B cell (primary cell): ENCODE results near the gene COL5A1. TPM values are rescaled to one million over a fixed set of nuclear protein-coding genes. Genes with fewer than 3 reads are reported as not detected.

Experiments used
- ATAC-seq: fragments of 200-7000 bp; cut with Tn5 transposase; one replicate; pipeline ENCODE4 v1.10.0; 2021; ENCODE audit warnings: low read depth, mild to moderate bottlenecking, moderate number of reproducible peaks, moderate library complexity
- CTCF ChIA-PET: fragments of 350-600 bp; sonication (Branson Sonifier 250); formaldehyde crosslinking; loops from one replicate; lab custom pipeline; 2021; ENCODE audit warnings: antibody characterized with exemption, inconsistent platforms; lab: Charles Lee
- POLR2A ChIA-PET: fragments of 350-600 bp; sonication (Branson Sonifier 250); formaldehyde crosslinking; loops from one replicate; lab custom pipeline; 2021; ENCODE audit warnings: antibody characterized with exemption; lab: Charles Lee
- DNase-seq: peaks from one replicate; pipeline ENCODE4 v3.0.0; 2013
- H2AFZ ChIP-seq: 2 replicates; pipeline ENCODE4 v1.6.1; 2012; ENCODE audit warnings: mild to moderate bottlenecking, low read depth, low read length; ENCODE audit not compliant: insufficient read depth, poor library complexity, severe bottlenecking
- H3K27ac ChIP-seq, 2 donors: 1 replicate in 1 of 2; 2 replicates in 1 of 2; pipeline ENCODE4 v1.5.1; 2012 to 2013; ENCODE audit warnings: low read length in 2 of 2, mild to moderate bottlenecking in 2 of 2, moderate library complexity in 1 of 2
- H3K27me3 ChIP-seq, 4 experiments: fragments of 200-600 bp in 1 of 4; sonication (generic) in 1 of 4; replicated peaks in 1 of 4; 1 replicate in 2 of 4; 2 replicates in 2 of 4; pipeline versions ENCODE4 v1.6.1 to v1.7.0; 2013 to 2016; ENCODE audit warnings: low read length in 3 of 4, mild to moderate bottlenecking in 2 of 4, mixed read lengths in 1 of 4, moderate library complexity in 1 of 4; ENCODE audit not compliant: insufficient read depth in 4 of 4, control insufficient read depth in 3 of 4; ENCODE audit errors: control extremely low read depth in 1 of 4
- H3K36me3 ChIP-seq, 2 experiments: replicated peaks in 1 of 2; 1 replicate in 1 of 2; 2 replicates in 1 of 2; pipeline versions ENCODE4 v1.6.1 to v1.7.1; 2013; ENCODE audit warnings: low read length in 1 of 2; ENCODE audit not compliant: insufficient read depth in 2 of 2, control insufficient read depth in 1 of 2; ENCODE audit errors: control extremely low read depth in 1 of 2, extremely low read depth in 1 of 2
- H3K4me1 ChIP-seq, 2 donors: fragments of 200-600 bp in 1 of 2; sonication (generic) in 1 of 2; 1 replicate in 1 of 2; 2 replicates in 1 of 2; pipeline versions ENCODE4 v1.5.1 to v1.6.1; 2013 to 2017; ENCODE audit warnings: low read length in 2 of 2; ENCODE audit not compliant: control insufficient read depth in 2 of 2, insufficient read depth in 2 of 2
- H3K4me2 ChIP-seq: replicated peaks from 2 replicates; pipeline ENCODE3; 2012; ENCODE audit warnings: mild to moderate bottlenecking, low read depth, low read length; ENCODE audit not compliant: poor library complexity, severe bottlenecking
- H3K4me3 ChIP-seq, 5 experiments: fragments of 200-600 bp in 1 of 5; sonication (generic) in 1 of 5; 1 replicate in 3 of 5; 2 replicates in 2 of 5; pipeline versions ENCODE4 v1.5.1 to v1.7.0; 2011 to 2016; ENCODE audit warnings: low read length in 4 of 5, mild to moderate bottlenecking in 4 of 5, low read depth in 2 of 5, control low read depth in 1 of 5, moderate library complexity in 1 of 5; ENCODE audit not compliant: insufficient read depth in 1 of 5; ENCODE audit errors: control extremely low read depth in 1 of 5, extremely low read depth in 1 of 5
- H3K79me2 ChIP-seq: fragments of 200-600 bp; sonication (generic); one replicate; pipeline ENCODE4 v1.6.0; 2016; ENCODE audit warnings: low read length; ENCODE audit not compliant: control insufficient read depth, insufficient read depth
- H3K9ac ChIP-seq: fragments of 200-600 bp; sonication (generic); 2 replicates; pipeline ENCODE4 v1.6.1; 2017; ENCODE audit warnings: mild to moderate bottlenecking, low read length, moderate library complexity
- H3K9me3 ChIP-seq, 3 donors: one replicate each; pipeline versions ENCODE4 v1.6.1 to v1.7.1; 2013; ENCODE audit warnings: low read length in 2 of 3; ENCODE audit not compliant: control insufficient read depth in 2 of 3, insufficient read depth in 1 of 3; ENCODE audit errors: control extremely low read depth in 1 of 3
- H4K20me1 ChIP-seq: 2 replicates; pipeline ENCODE4 v1.6.0; 2012; ENCODE audit warnings: mild to moderate bottlenecking, low read length; ENCODE audit not compliant: insufficient read depth, control insufficient read depth, poor library complexity, severe bottlenecking
- H3K27ac Mint-ChIP-seq: one replicate; pipeline ENCODE4 v1.8.0; 2021; ENCODE audit warnings: mixed read lengths
- H3K27me3 Mint-ChIP-seq: one replicate; pipeline ENCODE4 v1.8.0; 2021; ENCODE audit warnings: mixed read lengths
- H3K4me1 Mint-ChIP-seq: one replicate; pipeline ENCODE4 v1.8.0; 2021; ENCODE audit warnings: mixed read lengths
- H3K4me3 Mint-ChIP-seq: one replicate; pipeline ENCODE4 v1.8.0; 2021; ENCODE audit warnings: mixed read lengths
- H3K9me3 Mint-ChIP-seq: one replicate; pipeline ENCODE4 v1.8.0; 2022; ENCODE audit warnings: mixed read lengths; ENCODE audit not compliant: insufficient read depth
- CTCF ChIP-seq: fragments of 200-600 bp; IDR thresholded peaks from one replicate; pipeline ENCODE4 v1.8.0; 2022; ENCODE audit warnings: antibody characterized with exemption, mild to moderate bottlenecking
- EZH2 ChIP-seq: IDR thresholded peaks from 2 replicates; pipeline ENCODE4 v1.6.1; 2012; ENCODE audit warnings: borderline replicate concordance, low read depth, mild to moderate bottlenecking, moderate library complexity, low read length; ENCODE audit not compliant: insufficient read depth, poor library complexity, severe bottlenecking
- WGBS: methylation state at CpG from one replicate; pipeline ENCODE4 v1.1.5; 2013; ENCODE audit warnings: missing lambda C conversion rate; ENCODE audit not compliant: insufficient coverage; 5-methylcytosine and 5-hydroxymethylcytosine counted together
- intact Hi-C: fragments of 100-400 bp; cut with micrococcal nuclease; formaldehyde crosslinking; loops from one replicate; pipeline ENCODE4 v1.10.0; 2022
- polyA plus RNA-seq: library from polyadenylated mRNA; depleted of rRNA; stranded (reverse); fragments of >200 nt; gene quantifications from 2 replicates; pipeline ENCODE4 v1.2.3, GENCODE V29; 2012
- total RNA-seq, 2 donors: library from RNA; stranded (reverse); fragments of 120-200 nt in 1 of 2; gene quantifications; 1 replicate in 1 of 2; 2 replicates in 1 of 2; pipeline versions ENCODE4 v1.2.3 to v1.2.4, GENCODE V29; 2013 to 2022

Gene COL5A1
- total and polyA plus RNA-seq, 2 donors (not counting 1 experiment from before 2014, with no cell fraction given): 0.06 TPM; not detected in 1

GRCh38 chr9:134795446-134795845 lies 153.8 kb downstream of the COL5A1 start:
- POLR2A ChIA-PET: no interaction called here
- H3K27ac ChIP-seq: no peak overlapping the region
- intact Hi-C loops: no loop called here
- no peak for ATAC-seq
- no peaks in the 10 kb centered on the region for H3K79me2 ChIP-seq
- no peaks in the 10 kb centered on the region for H4K20me1 ChIP-seq
- H3K27me3 ChIP-seq: no peaks in the 10 kb centered on the region
- TF ChIP-seq CTCF (no peak), EZH2 (no peak)
- no peak overlapping the region for H3K27ac Mint-ChIP-seq
- H2AFZ ChIP-seq: no peak overlapping the region
- H3K9me3 ChIP-seq: no peaks in the 10 kb centered on the region
- H3K4me3 ChIP-seq: no peak overlapping the region
- no peaks in the 10 kb centered on the region for H3K9me3 Mint-ChIP-seq
- H3K4me1 Mint-ChIP-seq: no peaks in the 10 kb centered on the region
- no peak overlapping the region for H3K9ac ChIP-seq
- H3K4me1 ChIP-seq: no peaks in the 10 kb centered on the region
- H3K4me3 Mint-ChIP-seq: no peak overlapping the region
- H3K27me3 Mint-ChIP-seq: peaks cover 8% of the 10 kb centered on the region
- no peaks in the 10 kb centered on the region for H3K36me3 ChIP-seq
- CTCF ChIA-PET: interaction anchor here (0.6 kb wide), 1 partner anchor 194 kb away, joined by 3 read pairs; no protein-coding TSS in a partner anchor
- no peak overlapping the region for H3K4me2 ChIP-seq
- WGBS: 22% methylated on average over 8 of the region's 8 CpGs
- DNase-seq: no peak

- no peak for ATAC-seq
- TF ChIP-seq EZH2: no peak
- TF ChIP-seq CTCF: no peak
Measured at GRCh38 chr9:134796882-134797281, 155.3 kb downstream of the COL5A1 start.

More at GRCh38 chr9:134796882-134797281, 155.3 kb downstream of the COL5A1 start:
- H3K27me3 Mint-ChIP-seq: peaks cover 8% of the 10 kb centered on the region
- H3K4me1 Mint-ChIP-seq: no peaks in the 10 kb centered on the region
- Histone ChIP-seq H3K27me3 (no peaks in the 10 kb centered on the region), H3K9me3 (no peaks in the 10 kb centered on the region), H3K4me3 (no peak overlapping the region), H3K36me3 (no peaks in the 10 kb centered on the region), H3K4me2 (no peak overlapping the region), H3K27ac (no peak overlapping the region), H4K20me1 (no peaks in the 10 kb centered on the region), H3K4me1 (no peaks in the 10 kb centered on the region), H3K9ac (no peak overlapping the region), H3K79me2 (no peaks in the 10 kb centered on the region), H2AFZ (no peak overlapping the region)
- ChIA-PET POLR2A (no interaction called here), CTCF (no interaction called here)
- no peaks in the 10 kb centered on the region for H3K9me3 Mint-ChIP-seq
- no peak overlapping the region for H3K27ac Mint-ChIP-seq
- WGBS: 77% methylated on average over 8 of the region's 10 CpGs
- no peak overlapping the region for H3K4me3 Mint-ChIP-seq
- intact Hi-C loops: no loop called here
- DNase-seq: no peak
